ENCODE results near the gene CDON. TPM values are rescaled to one million over a fixed set of nuclear protein-coding genes. Genes with fewer than 3 reads are reported as not detected.

Gene CDON
- total and polyA plus RNA-seq, 2 donors from 2014 or later, result 0.45 to 4.0 TPM

- TF ChIP-seq CTCF (IDR thresholded peaks at IDR 0.05; ENCODE audit: borderline replicate concordance, extremely low read depth, insufficient read depth), result no peak
- Histone ChIP-seq H3K27ac (ENCODE audit: low read depth in 2 of 2, low read length in 2 of 2) (no peak overlapping the region), H3K9me3 (ENCODE audit: control insufficient read depth in 2 of 3, insufficient read depth in 1 of 3, low read length in 3 of 3) (no peaks in the 10 kb centered on the region), H3K4me3 (ENCODE audit: low read length in 3 of 3) (no peak overlapping the region), H3K9ac (ENCODE audit: low read length in 3 of 3) (no peak overlapping the region), H3K36me3 (ENCODE audit: control insufficient read depth in 2 of 3, insufficient read depth in 3 of 3, low read length in 3 of 3) (no peaks in the 10 kb centered on the region), H3K4me1 (ENCODE audit: control insufficient read depth in 2 of 3, insufficient read depth in 2 of 3, low read depth in 1 of 3, low read length in 3 of 3) (peaks cover 0 to 2% (median 0%) of the 10 kb centered on the region in 3 donors), H3K27me3 (ENCODE audit: control insufficient read depth, insufficient read depth, low read length) (no peaks in the 10 kb centered on the region)
- DNase-seq (peak in 1 of 5 donors; percentile 53), FAIRE-seq (no peak)
- intact Hi-C loops (cut with DNase I), result no loop called here
Measured at GRCh38 chr11:126101251-126101929, 38.7 kb upstream of the CDON start.

GRCh38 chr11:126100716-126101115 lies 38.0 kb upstream of the CDON start:
- no peak for FAIRE-seq
- DNase-seq, result peak in 2 of 5 donors; percentile 36 to 48
- Histone ChIP-seq H3K36me3 (ENCODE audit: control insufficient read depth in 2 of 3, insufficient read depth in 3 of 3, low read length in 3 of 3) (no peaks in the 10 kb centered on the region), H3K4me3 (ENCODE audit: low read length in 3 of 3) (no peak overlapping the region), H3K9me3 (ENCODE audit: control insufficient read depth in 2 of 3, insufficient read depth in 1 of 3, low read length in 3 of 3) (no peaks in the 10 kb centered on the region), H3K4me1 (ENCODE audit: control insufficient read depth in 2 of 3, insufficient read depth in 2 of 3, low read depth in 1 of 3, low read length in 3 of 3) (peaks cover 0 to 2% (median 0%) of the 10 kb centered on the region in 3 donors), H3K27ac (ENCODE audit: low read depth in 2 of 2, low read length in 2 of 2) (no peak overlapping the region), H3K27me3 (ENCODE audit: control insufficient read depth, insufficient read depth, low read length) (no peaks in the 10 kb centered on the region), H3K9ac (ENCODE audit: low read length in 3 of 3) (no peak overlapping the region)
- intact Hi-C loops (cut with DNase I), result no loop called here
- TF ChIP-seq CTCF (IDR thresholded peaks at IDR 0.05; ENCODE audit: borderline replicate concordance, extremely low read depth, insufficient read depth), result no peak

- no peaks in the 10 kb centered on the region for H3K9me3 ChIP-seq (ENCODE audit: control insufficient read depth in 2 of 3, insufficient read depth in 1 of 3, low read length in 3 of 3)
- intact Hi-C loops (cut with DNase I), result no loop called here
- no peak for TF ChIP-seq CTCF (IDR thresholded peaks at IDR 0.05; ENCODE audit: borderline replicate concordance, extremely low read depth, insufficient read depth)
- no peak for FAIRE-seq
- H3K36me3 ChIP-seq (ENCODE audit: control insufficient read depth in 2 of 3, insufficient read depth in 3 of 3, low read length in 3 of 3), result no peaks in the 10 kb centered on the region
- H3K27me3 ChIP-seq (ENCODE audit: control insufficient read depth, insufficient read depth, low read length), result no peaks in the 10 kb centered on the region
- no peak overlapping the region for H3K27ac ChIP-seq (ENCODE audit: low read depth in 2 of 2, low read length in 2 of 2)
- peaks cover 0 to 2% (median 0%) of the 10 kb centered on the region in 3 donors for H3K4me1 ChIP-seq (ENCODE audit: control insufficient read depth in 2 of 3, insufficient read depth in 2 of 3, low read depth in 1 of 3, low read length in 3 of 3)
- peak in 2 of 5 donors; percentile 43 to 64 for DNase-seq
- H3K9ac ChIP-seq (ENCODE audit: low read length in 3 of 3), result no peak overlapping the region
- no peak overlapping the region for H3K4me3 ChIP-seq (ENCODE audit: low read length in 3 of 3)
Measured at GRCh38 chr11:126098204-126098769, 35.6 kb upstream of the CDON start.
